ENCODE data around the gene RPS6KC1. TPM values are rescaled to one million over a fixed set of nuclear protein-coding genes. Genes with fewer than 3 reads are reported as not detected.
"Not testable (repeated sequence)": the region's sequence is repeated elsewhere in the genome, so short reads cannot be mapped to it uniquely, and the experiment has no call there.

RPS6KC1 gene
- total RNA-seq, 1 donor: 35.1 TPM

DNA sequence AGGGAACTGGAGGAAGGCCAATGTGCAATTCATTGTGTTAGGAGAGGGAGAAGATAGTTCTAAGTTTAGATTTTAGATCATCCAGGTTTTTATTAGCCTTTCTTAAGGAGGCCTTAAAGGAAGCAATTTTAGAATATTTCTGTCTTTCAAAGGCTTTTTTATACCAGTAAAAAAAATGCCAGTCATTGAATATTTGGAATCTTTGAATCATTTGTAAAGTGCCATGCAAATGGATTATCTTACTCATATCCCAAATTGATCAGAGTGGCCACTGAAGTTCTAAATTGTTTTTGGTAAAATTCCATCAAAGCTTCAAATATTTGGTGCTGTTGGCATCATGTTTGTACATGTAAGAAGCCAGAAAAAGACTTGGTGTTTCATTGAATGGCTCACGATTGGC is 244.8 kb downstream of the RPS6KC1 start:
- Histone ChIP-seq H3K4me1 (ENCODE audit: insufficient read depth, low read length) (no peaks in the 10 kb centered on the region), H3K9me3 (ENCODE audit: low read depth, low read length) (no peaks in the 10 kb centered on the region), H2AFZ (ENCODE audit: low read length) (no peak overlapping the region)

DNA sequence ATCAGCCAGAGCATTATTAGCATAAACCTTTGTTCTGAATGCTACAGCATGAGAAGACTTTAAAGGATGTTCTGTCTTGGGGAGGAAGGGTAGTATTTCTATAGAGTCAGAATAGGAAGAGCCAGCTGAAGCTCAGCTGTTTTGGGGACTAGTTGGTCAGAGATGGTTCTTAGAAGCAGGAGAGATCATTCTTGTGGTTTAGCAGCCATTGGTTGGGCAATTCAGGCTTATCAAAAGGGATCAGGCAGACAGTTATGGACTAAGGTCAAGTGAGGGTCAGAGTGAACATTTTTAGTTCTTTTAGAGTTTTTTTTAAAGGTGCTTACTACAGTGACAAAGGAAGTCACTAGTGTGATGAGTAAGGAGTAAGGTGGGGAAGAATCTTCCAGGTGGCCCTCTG is 245.5 kb downstream of the RPS6KC1 start:
- H3K4me3 ChIP-seq (ENCODE audit: insufficient read depth, low read length): no peak overlapping the region
- DNase-seq (ENCODE audit: insufficient read length, low spot score, missing footprints): no peak
- no peaks in the 10 kb centered on the region for H3K79me2 ChIP-seq (ENCODE audit: insufficient read depth, low read length)
- no peak overlapping the region for H3K27ac ChIP-seq (ENCODE audit: low read depth, low read length)
- no peaks in the 10 kb centered on the region for H3K9me3 ChIP-seq (ENCODE audit: low read depth, low read length)
- H3K4me2 ChIP-seq (ENCODE audit: insufficient read depth, low read length): no peak overlapping the region
- H3K4me1 ChIP-seq (ENCODE audit: insufficient read depth, low read length): no peaks in the 10 kb centered on the region
- H2AFZ ChIP-seq (ENCODE audit: low read length): no peak overlapping the region
- no peaks in the 10 kb centered on the region for H4K20me1 ChIP-seq (ENCODE audit: insufficient read depth, low read length)
- no peaks in the 10 kb centered on the region for H3K36me3 ChIP-seq (ENCODE audit: insufficient read depth, low read length)
- H3K27me3 ChIP-seq (ENCODE audit: insufficient read depth, low read length): no peaks in the 10 kb centered on the region
- TF ChIP-seq, protein P1, sequence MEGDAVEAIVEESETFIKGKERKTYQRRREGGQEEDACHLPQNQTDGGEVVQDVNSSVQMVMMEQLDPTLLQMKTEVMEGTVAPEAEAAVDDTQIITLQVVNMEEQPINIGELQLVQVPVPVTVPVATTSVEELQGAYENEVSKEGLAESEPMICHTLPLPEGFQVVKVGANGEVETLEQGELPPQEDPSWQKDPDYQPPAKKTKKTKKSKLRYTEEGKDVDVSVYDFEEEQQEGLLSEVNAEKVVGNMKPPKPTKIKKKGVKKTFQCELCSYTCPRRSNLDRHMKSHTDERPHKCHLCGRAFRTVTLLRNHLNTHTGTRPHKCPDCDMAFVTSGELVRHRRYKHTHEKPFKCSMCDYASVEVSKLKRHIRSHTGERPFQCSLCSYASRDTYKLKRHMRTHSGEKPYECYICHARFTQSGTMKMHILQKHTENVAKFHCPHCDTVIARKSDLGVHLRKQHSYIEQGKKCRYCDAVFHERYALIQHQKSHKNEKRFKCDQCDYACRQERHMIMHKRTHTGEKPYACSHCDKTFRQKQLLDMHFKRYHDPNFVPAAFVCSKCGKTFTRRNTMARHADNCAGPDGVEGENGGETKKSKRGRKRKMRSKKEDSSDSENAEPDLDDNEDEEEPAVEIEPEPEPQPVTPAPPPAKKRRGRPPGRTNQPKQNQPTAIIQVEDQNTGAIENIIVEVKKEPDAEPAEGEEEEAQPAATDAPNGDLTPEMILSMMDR (IDR thresholded peaks at IDR 0.05; ENCODE audit: extremely low read depth, low read depth, low read length): no peak

More for the DNA sequence above, 244.8 kb downstream of the RPS6KC1 start:
- Histone ChIP-seq H3K27me3 (ENCODE audit: insufficient read depth, low read length) (no peaks in the 10 kb centered on the region), H3K4me2 (ENCODE audit: insufficient read depth, low read length) (no peak overlapping the region), H3K36me3 (ENCODE audit: insufficient read depth, low read length) (no peaks in the 10 kb centered on the region), H4K20me1 (ENCODE audit: insufficient read depth, low read length) (no peaks in the 10 kb centered on the region), H3K27ac (ENCODE audit: low read depth, low read length) (no peak overlapping the region), H3K79me2 (ENCODE audit: insufficient read depth, low read length) (no peaks in the 10 kb centered on the region), H3K4me3 (ENCODE audit: insufficient read depth, low read length) (no peak overlapping the region)
- TF ChIP-seq, protein P1 (IDR thresholded peaks at IDR 0.05; ENCODE audit: extremely low read depth, low read depth, low read length): no peak
- no peak for DNase-seq (ENCODE audit: insufficient read length, low spot score, missing footprints)

DNA sequence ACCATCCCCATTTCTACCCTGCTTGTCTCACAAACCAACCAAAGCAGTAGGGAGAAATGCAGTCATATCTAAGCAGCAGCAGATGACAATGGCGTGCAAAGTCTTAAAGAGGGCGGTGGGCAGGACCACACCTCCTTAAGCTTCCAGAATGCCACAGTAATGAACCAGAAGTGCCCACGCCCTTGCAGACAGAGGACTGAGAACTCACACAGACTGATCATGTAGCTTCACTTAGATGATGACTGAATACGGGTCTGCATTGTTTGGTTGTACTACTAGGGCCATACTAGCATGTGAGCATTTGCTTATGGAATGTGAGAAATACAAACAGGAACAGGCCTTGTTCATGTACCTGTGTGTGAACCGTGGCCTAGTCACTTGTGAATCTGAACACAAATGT is 246.0 kb downstream of the RPS6KC1 start:
- H3K27me3 ChIP-seq (ENCODE audit: insufficient read depth, low read length): no peaks in the 10 kb centered on the region

DNA sequence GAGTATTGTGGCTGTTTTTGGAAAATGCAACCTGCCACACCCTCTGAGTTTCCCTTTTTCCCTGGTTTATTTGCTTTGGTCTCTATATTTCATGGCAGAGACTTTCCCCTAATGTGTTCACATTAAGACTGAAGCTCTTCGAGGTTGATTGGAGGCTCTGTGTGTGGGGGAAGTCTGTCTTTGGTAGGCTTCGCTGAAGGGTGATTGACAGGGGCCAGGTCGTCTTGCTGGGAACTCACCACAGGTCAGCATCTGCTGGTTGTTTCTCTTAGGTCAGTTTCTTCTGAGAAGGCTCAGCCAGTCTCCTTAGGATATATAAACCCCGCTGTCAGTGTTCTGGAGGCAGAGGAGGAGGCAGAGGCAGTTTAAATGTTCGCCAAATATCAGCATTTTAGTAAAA is 249.4 kb downstream of the RPS6KC1 start:
- H3K79me2 ChIP-seq (ENCODE audit: insufficient read depth, low read length): no peaks in the 10 kb centered on the region
- H3K27me3 ChIP-seq (ENCODE audit: insufficient read depth, low read length): no peaks in the 10 kb centered on the region
- H3K36me3 ChIP-seq (ENCODE audit: insufficient read depth, low read length): no peaks in the 10 kb centered on the region
- no peak for DNase-seq (ENCODE audit: insufficient read length, low spot score, missing footprints)
- H3K27ac ChIP-seq (ENCODE audit: low read depth, low read length): no peak overlapping the region
- no peaks in the 10 kb centered on the region for H3K9me3 ChIP-seq (ENCODE audit: low read depth, low read length)
- no peaks in the 10 kb centered on the region for H4K20me1 ChIP-seq (ENCODE audit: insufficient read depth, low read length)
- H3K4me1 ChIP-seq (ENCODE audit: insufficient read depth, low read length): peaks cover 3% of the 10 kb centered on the region
- no peak overlapping the region for H3K4me3 ChIP-seq (ENCODE audit: insufficient read depth, low read length)
- TF ChIP-seq, protein P1 (IDR thresholded peaks at IDR 0.05; ENCODE audit: extremely low read depth, low read depth, low read length): no peak
- H2AFZ ChIP-seq (ENCODE audit: low read length): no peak overlapping the region
- no peak overlapping the region for H3K4me2 ChIP-seq (ENCODE audit: insufficient read depth, low read length)

More for the DNA sequence above, 246.0 kb downstream of the RPS6KC1 start:
- no peak overlapping the region for H3K27ac ChIP-seq (ENCODE audit: low read depth, low read length)
- TF ChIP-seq, protein P1 (IDR thresholded peaks at IDR 0.05; ENCODE audit: extremely low read depth, low read depth, low read length): no peak
- no peak overlapping the region for H2AFZ ChIP-seq (ENCODE audit: low read length)
- H3K9me3 ChIP-seq (ENCODE audit: low read depth, low read length): no peaks in the 10 kb centered on the region
- no peak for DNase-seq (ENCODE audit: insufficient read length, low spot score, missing footprints)
- no peak overlapping the region for H3K4me2 ChIP-seq (ENCODE audit: insufficient read depth, low read length)
- H3K4me1 ChIP-seq (ENCODE audit: insufficient read depth, low read length): no peaks in the 10 kb centered on the region
- H3K79me2 ChIP-seq (ENCODE audit: insufficient read depth, low read length): no peaks in the 10 kb centered on the region
- H4K20me1 ChIP-seq (ENCODE audit: insufficient read depth, low read length): no peaks in the 10 kb centered on the region
- no peak overlapping the region for H3K4me3 ChIP-seq (ENCODE audit: insufficient read depth, low read length)
- no peaks in the 10 kb centered on the region for H3K36me3 ChIP-seq (ENCODE audit: insufficient read depth, low read length)

DNA sequence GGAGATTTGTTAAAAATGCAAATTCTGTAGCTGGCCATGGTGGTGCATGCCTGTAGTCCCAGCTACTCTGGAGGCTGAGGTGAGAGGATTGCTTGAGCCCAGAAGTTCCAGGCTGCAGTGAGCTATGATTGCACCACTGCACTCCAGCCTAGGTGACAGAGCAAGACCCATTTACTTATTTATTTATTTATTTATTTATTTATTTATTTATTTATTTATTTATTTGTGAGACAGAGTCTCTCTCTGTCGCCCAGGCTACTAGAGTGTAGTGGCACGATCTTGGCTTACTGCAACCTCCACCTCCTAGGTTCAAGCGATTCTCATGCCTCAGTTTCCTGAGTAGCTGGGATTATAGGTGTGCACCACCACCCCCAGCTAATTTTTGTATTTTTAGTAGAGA is 250.5 kb downstream of the RPS6KC1 start:
- not testable (repeated sequence) for H3K4me3 ChIP-seq (ENCODE audit: insufficient read depth, low read length); H3K36me3 ChIP-seq (ENCODE audit: insufficient read depth, low read length); H3K27me3 ChIP-seq (ENCODE audit: insufficient read depth, low read length)

More for the DNA sequence above, 250.5 kb downstream of the RPS6KC1 start:
- not testable (repeated sequence) for H3K9me3 ChIP-seq (ENCODE audit: low read depth, low read length); H3K27ac ChIP-seq (ENCODE audit: low read depth, low read length); DNase-seq (ENCODE audit: insufficient read length, low spot score, missing footprints); H3K4me2 ChIP-seq (ENCODE audit: insufficient read depth, low read length); H3K4me1 ChIP-seq (ENCODE audit: insufficient read depth, low read length); H3K79me2 ChIP-seq (ENCODE audit: insufficient read depth, low read length); H2AFZ ChIP-seq (ENCODE audit: low read length); H4K20me1 ChIP-seq (ENCODE audit: insufficient read depth, low read length)

Data from osteoblast (primary cell).